ENCODE results near the gene ST6GAL1. TPM values are rescaled to one million over a fixed set of nuclear protein-coding genes. Genes with fewer than 3 reads are reported as not detected.

ST6GAL1 gene
- total and polyA plus RNA-seq, 2 of the 13 experiments (the other 11 are each of a cell fraction or from before 2014, with no cell fraction given) = 79.9 to 164 TPM

DNA sequence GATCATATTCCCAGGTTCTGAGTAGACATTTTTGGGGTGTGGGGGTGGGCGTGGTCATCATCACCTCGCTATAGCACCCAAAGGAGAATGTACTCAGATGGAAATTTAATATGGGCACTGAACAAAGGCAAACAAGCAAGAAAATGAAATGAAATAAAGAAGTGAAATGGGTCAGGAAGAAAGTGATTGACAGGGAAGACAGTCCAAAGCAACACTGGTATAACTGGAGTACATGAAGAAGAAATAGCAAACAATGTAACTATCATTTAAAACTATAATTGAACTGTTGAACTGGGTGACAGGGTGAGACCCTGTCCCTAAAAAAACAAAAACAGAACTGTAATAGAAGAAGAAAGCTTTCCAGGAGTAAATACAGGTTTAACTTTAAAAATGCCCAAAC lies 184.2 kb downstream of the ST6GAL1 start (continued):
- TF ChIP-seq HNRNPK (IDR thresholded peaks at IDR 0.05; ENCODE audit: low read depth, low read length, poor library complexity, severe bottlenecking) = no peak
- TF ChIP-seq TCF7 (IDR thresholded peaks at IDR 0.05; ENCODE audit: low read depth) = no peak
- no peak for TF ChIP-seq MYC (CRISPR knock-in tag; IDR thresholded peaks at IDR 0.05; ENCODE audit: borderline replicate concordance)
- TF ChIP-seq ARHGAP35 (CRISPR knock-in tag; IDR thresholded peaks at IDR 0.05; ENCODE audit: borderline replicate concordance) = no peak
- TF ChIP-seq MTA3 (CRISPR knock-in tag; IDR thresholded peaks at IDR 0.05) = no peak
- no peak for TF ChIP-seq ZNF737 (CRISPR knock-in tag; IDR thresholded peaks at IDR 0.05; ENCODE audit: borderline replicate concordance)
- TF ChIP-seq, protein P1, sequence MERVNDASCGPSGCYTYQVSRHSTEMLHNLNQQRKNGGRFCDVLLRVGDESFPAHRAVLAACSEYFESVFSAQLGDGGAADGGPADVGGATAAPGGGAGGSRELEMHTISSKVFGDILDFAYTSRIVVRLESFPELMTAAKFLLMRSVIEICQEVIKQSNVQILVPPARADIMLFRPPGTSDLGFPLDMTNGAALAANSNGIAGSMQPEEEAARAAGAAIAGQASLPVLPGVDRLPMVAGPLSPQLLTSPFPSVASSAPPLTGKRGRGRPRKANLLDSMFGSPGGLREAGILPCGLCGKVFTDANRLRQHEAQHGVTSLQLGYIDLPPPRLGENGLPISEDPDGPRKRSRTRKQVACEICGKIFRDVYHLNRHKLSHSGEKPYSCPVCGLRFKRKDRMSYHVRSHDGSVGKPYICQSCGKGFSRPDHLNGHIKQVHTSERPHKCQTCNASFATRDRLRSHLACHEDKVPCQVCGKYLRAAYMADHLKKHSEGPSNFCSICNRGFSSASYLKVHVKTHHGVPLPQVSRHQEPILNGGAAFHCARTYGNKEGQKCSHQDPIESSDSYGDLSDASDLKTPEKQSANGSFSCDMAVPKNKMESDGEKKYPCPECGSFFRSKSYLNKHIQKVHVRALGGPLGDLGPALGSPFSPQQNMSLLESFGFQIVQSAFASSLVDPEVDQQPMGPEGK (CRISPR knock-in tag; IDR thresholded peaks at IDR 0.05) = no peak
- TF ChIP-seq, protein P2, sequence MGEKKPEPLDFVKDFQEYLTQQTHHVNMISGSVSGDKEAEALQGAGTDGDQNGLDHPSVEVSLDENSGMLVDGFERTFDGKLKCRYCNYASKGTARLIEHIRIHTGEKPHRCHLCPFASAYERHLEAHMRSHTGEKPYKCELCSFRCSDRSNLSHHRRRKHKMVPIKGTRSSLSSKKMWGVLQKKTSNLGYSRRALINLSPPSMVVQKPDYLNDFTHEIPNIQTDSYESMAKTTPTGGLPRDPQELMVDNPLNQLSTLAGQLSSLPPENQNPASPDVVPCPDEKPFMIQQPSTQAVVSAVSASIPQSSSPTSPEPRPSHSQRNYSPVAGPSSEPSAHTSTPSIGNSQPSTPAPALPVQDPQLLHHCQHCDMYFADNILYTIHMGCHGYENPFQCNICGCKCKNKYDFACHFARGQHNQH (CRISPR knock-in tag; IDR thresholded peaks at IDR 0.05) = no peak

DNA sequence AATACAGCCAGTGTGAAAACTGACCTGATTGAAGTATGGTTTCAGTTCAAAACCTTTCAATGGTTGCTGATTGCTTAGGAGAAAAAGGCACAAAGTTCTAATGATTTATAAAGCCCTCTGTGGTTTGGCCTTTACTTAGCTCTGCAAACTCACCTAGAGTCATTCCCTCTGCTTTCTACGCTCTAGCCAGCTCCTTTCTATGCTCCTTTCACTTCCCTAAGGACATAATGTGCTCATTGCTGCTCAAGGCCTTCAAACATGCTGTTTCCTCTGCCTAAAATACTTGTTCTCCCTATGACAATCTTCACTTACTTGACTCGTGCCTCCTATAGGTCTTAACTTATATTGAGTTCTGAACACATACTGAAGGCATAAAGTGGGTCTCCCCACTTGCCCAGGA lies 190.0 kb downstream of the ST6GAL1 start:
- H3K4me1 ChIP-seq (ENCODE audit: insufficient read depth, low read length) = no peaks in the 10 kb centered on the region
- BruUV-seq (replicated peaks) = no TSS peak
- H3K9ac ChIP-seq (ENCODE audit: insufficient read depth, low read depth, low read length) = no peak overlapping the region
- H3K79me2 ChIP-seq (ENCODE audit: insufficient read depth, low read length) = no peaks in the 10 kb centered on the region
- POLR2A ChIA-PET = no interaction called here
- no peak overlapping the region for H3K4me2 ChIP-seq (ENCODE audit: low read depth, low read length)
- H3K4me3 ChIP-seq (replicated peaks in 1 of 3; ENCODE audit: insufficient read depth in 1 of 3, low read depth in 2 of 3, low read length in 3 of 3) = no peak overlapping the region
- in situ Hi-C loops (cut with HindIII; ENCODE audit: extremely low pct_ligation_motif_present, low pct_unique_long_range_greater_than_20kb) (no loop called here), intact Hi-C loops (cut with micrococcal nuclease; ENCODE audit: unreplicated experiment) (no loop called here)
- peaks cover 2 to 4% of the 10 kb centered on the region in 2 experiments; a peak in 1 of 5 replicates for H3K27me3 ChIP-seq (ENCODE audit: control insufficient read depth in 1 of 2, insufficient read depth in 2 of 2, low read length in 2 of 2)
- no peak for ATAC-seq
- no peak overlapping the region for H2AFZ ChIP-seq (ENCODE audit: low read length)
- no peak for DNase-seq (ENCODE audit: low spot score)
- CTCF ChIA-PET (ENCODE audit: low intra/inter-chr PET ratio, low total read pairs) = no interaction called here
- H3K36me3 ChIP-seq (replicated peaks in 1 of 2; ENCODE audit: control insufficient read depth in 1 of 2, insufficient read depth in 2 of 2, low read length in 2 of 2) = no peaks in the 10 kb centered on the region
- no peak for FAIRE-seq
- H3K9me3 ChIP-seq (ENCODE audit: low read length) = no peaks in the 10 kb centered on the region
- WGBS (ENCODE audit: low lambda C conversion rate) = 25% methylated on average over 2 of the region's 2 CpGs
- no peaks in the 10 kb centered on the region for H4K20me1 ChIP-seq (ENCODE audit: insufficient read depth, low read length)
- no peak overlapping the region for H3K27ac ChIP-seq (ENCODE audit: extremely low read length, insufficient read depth, low read length)
- TF ChIP-seq TBX2 (CRISPR knock-in tag; IDR thresholded peaks at IDR 0.05; ENCODE audit: borderline replicate concordance) (no peak), ZNF263 (CRISPR knock-in tag; IDR thresholded peaks at IDR 0.05) (no peak), PAX8 (CRISPR knock-in tag; IDR thresholded peaks at IDR 0.05; ENCODE audit: borderline replicate concordance) (no peak), NKX3-1 (CRISPR knock-in tag; IDR thresholded peaks at IDR 0.05) (no peak), KMT2B (CRISPR knock-in tag; IDR thresholded peaks at IDR 0.05) (no peak), SAFB2 (CRISPR knock-in tag; IDR thresholded peaks at IDR 0.05; ENCODE audit: borderline replicate concordance, low read depth) (no peak), REXO4 (CRISPR knock-in tag; IDR thresholded peaks at IDR 0.05; ENCODE audit: borderline replicate concordance) (no peak), ZNF776 (CRISPR knock-in tag; IDR thresholded peaks at IDR 0.05) (no peak), ISL2 (CRISPR knock-in tag; IDR thresholded peaks at IDR 0.05) (no peak)
- TF ChIP-seq, protein P3, sequence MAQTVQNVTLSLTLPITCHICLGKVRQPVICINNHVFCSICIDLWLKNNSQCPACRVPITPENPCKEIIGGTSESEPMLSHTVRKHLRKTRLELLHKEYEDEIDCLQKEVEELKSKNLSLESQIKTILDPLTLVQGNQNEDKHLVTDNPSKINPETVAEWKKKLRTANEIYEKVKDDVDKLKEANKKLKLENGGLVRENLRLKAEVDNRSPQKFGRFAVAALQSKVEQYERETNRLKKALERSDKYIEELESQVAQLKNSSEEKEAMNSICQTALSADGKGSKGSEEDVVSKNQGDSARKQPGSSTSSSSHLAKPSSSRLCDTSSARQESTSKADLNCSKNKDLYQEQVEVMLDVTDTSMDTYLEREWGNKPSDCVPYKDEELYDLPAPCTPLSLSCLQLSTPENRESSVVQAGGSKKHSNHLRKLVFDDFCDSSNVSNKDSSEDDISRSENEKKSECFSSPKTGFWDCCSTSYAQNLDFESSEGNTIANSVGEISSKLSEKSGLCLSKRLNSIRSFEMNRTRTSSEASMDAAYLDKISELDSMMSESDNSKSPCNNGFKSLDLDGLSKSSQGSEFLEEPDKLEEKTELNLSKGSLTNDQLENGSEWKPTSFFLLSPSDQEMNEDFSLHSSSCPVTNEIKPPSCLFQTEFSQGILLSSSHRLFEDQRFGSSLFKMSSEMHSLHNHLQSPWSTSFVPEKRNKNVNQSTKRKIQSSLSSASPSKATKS (CRISPR knock-in tag; IDR thresholded peaks at IDR 0.05) = no peak

Data from HepG2 (cell line).